ENCODE measurements around the gene FSTL4. TPM values are rescaled to one million over a fixed set of nuclear protein-coding genes. Genes with fewer than 3 reads are reported as not detected.

Gene FSTL4
- total RNA-seq, 4 donors from 2014 or later = 0.33 to 0.78 (median 0.34) TPM; not detected in 1

DNA sequence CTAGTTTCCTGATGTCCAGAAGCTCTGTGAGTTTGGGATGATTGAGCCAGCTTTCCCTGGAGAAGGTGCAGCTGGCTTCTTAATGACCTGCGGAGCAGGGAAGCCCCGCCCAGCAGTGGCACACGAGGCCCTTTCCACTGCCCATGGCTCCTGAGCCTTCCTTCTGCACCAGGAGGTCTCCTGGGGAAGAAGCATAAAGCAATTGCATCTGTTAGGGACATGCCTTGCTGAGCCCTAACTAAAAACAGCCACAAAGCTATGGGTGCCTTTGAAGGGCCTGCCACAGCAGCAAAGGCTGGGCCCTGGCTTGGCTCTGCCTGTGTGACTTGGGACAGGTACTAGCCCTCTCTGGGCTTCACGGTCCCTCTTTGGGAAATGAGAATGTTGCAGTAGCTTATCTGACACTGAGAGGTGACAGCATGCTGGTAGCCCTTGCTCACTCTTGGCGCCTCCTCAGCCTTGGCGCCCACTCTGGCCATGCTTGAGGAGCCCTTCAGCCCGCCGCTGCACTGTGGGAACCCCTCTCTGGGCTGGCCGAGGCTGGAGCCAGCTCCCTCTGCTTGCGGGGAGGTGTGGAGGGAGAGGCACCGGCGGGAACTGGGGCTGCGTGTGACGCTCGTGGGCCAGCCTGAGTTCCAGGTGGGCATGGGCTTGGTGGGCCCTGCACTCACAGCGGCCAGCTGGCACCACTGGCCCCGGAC is 218.4 kb downstream of the FSTL4 start:
- no peaks in the 10 kb centered on the region for H3K36me3 ChIP-seq
- no peak overlapping the region for H3K4me3 ChIP-seq
- DNase-seq (ENCODE audit: extremely low spot score) = no peak
- H3K27ac ChIP-seq (replicated peaks in 1 of 4) = no peak overlapping the region
- H3K9me3 ChIP-seq = no peaks in the 10 kb centered on the region
- H3K4me1 ChIP-seq = peaks cover 0 to 2% (median 0%) of the 10 kb centered on the region in 4 donors
- TF ChIP-seq EP300 (IDR thresholded peaks at IDR 0.05) (no peak), POLR2A (IDR thresholded peaks at IDR 0.05; ENCODE audit: low read depth) (no peak), POLR2AphosphoS5 (IDR thresholded peaks at IDR 0.05) (no peak)
- TF ChIP-seq, protein P1, sequence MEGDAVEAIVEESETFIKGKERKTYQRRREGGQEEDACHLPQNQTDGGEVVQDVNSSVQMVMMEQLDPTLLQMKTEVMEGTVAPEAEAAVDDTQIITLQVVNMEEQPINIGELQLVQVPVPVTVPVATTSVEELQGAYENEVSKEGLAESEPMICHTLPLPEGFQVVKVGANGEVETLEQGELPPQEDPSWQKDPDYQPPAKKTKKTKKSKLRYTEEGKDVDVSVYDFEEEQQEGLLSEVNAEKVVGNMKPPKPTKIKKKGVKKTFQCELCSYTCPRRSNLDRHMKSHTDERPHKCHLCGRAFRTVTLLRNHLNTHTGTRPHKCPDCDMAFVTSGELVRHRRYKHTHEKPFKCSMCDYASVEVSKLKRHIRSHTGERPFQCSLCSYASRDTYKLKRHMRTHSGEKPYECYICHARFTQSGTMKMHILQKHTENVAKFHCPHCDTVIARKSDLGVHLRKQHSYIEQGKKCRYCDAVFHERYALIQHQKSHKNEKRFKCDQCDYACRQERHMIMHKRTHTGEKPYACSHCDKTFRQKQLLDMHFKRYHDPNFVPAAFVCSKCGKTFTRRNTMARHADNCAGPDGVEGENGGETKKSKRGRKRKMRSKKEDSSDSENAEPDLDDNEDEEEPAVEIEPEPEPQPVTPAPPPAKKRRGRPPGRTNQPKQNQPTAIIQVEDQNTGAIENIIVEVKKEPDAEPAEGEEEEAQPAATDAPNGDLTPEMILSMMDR (IDR thresholded peaks at IDR 0.05) = no peak
- intact Hi-C loops (cut with DNase I) = no loop called here
- WGBS = 92% methylated on average over 8 of the region's 17 CpGs
- H3K27me3 ChIP-seq = peaks cover 0 to 21% (median 0%) of the 10 kb centered on the region in 4 donors

DNA sequence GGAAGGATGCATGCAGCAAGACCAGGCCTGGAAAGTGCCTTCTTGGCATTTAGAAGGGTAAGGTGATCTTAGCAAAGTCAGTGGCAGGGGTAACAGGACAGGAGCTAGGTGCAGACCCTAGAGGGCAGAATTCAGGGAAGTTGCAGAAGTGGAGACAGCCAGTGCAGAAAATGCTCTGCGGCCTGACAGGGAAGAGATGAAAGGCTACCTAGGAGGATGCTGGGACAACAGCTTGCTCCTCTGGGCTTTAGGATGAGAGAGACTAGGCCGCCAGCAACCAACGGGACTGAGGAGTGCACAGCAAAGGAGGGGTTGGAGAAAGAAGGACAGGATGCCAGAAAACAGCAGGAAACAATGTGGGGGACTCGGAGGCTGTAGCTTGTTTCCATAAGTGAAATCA is 219.9 kb downstream of the FSTL4 start:
- H3K36me3 ChIP-seq = no peaks in the 10 kb centered on the region

DNA sequence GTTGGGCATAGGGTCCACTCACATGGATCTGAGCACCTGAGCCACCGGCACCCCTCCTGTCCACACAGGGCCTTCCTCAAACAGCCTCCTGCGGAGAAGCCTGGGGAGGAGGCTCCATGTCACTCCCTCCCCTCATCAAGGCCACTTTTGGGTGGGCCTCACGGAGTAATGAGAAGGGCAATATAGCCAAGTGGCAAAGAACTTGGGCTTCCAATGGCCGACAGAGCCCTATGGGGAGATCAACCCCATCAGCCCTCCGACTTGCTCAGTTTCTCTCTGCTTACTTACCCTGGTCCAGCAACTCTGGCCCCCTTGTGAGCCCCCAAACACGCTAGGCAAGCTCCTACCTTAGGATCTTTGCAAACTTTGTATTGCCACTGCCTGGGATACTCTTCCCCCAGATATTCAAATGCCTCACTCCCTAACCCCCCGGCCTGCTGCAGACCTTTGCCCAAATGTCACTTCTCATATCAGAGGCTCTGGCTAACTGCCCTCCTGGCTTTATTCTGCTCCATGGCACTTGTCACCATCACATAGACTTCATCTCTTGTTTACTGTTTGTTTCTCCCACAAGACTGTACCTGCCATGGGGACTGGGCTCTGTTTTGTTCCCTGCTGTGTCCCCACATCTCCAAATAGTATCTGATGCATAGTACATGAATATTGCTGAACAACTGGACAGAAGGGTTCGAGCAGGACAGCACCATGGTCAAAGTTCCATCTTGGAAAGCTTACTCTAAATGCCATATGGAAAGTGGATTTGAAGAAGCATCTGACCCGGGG is 220.8 kb downstream of the FSTL4 start:
- Histone ChIP-seq H3K4me3 (no peak overlapping the region), H3K27me3 (peaks cover 0 to 35% (median 0%) of the 10 kb centered on the region in 4 donors), H3K36me3 (no peaks in the 10 kb centered on the region), H3K27ac (replicated peaks in 1 of 4) (no peak overlapping the region), H3K4me1 (no peaks in the 10 kb centered on the region), H3K9me3 (no peaks in the 10 kb centered on the region)
- intact Hi-C loops (cut with DNase I) = no loop called here
- 95% methylated on average over 8 of the region's 9 CpGs for WGBS
- no peak for TF ChIP-seq EP300 (IDR thresholded peaks at IDR 0.05)
- TF ChIP-seq POLR2AphosphoS5 (IDR thresholded peaks at IDR 0.05) = no peak
- TF ChIP-seq, protein P1 (IDR thresholded peaks at IDR 0.05) = no peak
- no peak for TF ChIP-seq POLR2A (IDR thresholded peaks at IDR 0.05; ENCODE audit: low read depth)
- peak; percentile 66 for DNase-seq (ENCODE audit: extremely low spot score)

More for the DNA sequence above, 219.9 kb downstream of the FSTL4 start:
- peaks cover 0 to 28% (median 0%) of the 10 kb centered on the region in 4 donors for H3K27me3 ChIP-seq
- no peaks in the 10 kb centered on the region for H3K9me3 ChIP-seq
- no peak for DNase-seq (ENCODE audit: extremely low spot score)
- intact Hi-C loops (cut with DNase I) = no loop called here
- peaks cover 0 to 2% (median 0%) of the 10 kb centered on the region in 4 donors for H3K4me1 ChIP-seq
- no peak overlapping the region for H3K4me3 ChIP-seq
- WGBS = 86% methylated on average over 4 of the region's 4 CpGs
- no peak overlapping the region for H3K27ac ChIP-seq (replicated peaks in 1 of 4)
- no peak for TF ChIP-seq EP300 (IDR thresholded peaks at IDR 0.05)

DNA sequence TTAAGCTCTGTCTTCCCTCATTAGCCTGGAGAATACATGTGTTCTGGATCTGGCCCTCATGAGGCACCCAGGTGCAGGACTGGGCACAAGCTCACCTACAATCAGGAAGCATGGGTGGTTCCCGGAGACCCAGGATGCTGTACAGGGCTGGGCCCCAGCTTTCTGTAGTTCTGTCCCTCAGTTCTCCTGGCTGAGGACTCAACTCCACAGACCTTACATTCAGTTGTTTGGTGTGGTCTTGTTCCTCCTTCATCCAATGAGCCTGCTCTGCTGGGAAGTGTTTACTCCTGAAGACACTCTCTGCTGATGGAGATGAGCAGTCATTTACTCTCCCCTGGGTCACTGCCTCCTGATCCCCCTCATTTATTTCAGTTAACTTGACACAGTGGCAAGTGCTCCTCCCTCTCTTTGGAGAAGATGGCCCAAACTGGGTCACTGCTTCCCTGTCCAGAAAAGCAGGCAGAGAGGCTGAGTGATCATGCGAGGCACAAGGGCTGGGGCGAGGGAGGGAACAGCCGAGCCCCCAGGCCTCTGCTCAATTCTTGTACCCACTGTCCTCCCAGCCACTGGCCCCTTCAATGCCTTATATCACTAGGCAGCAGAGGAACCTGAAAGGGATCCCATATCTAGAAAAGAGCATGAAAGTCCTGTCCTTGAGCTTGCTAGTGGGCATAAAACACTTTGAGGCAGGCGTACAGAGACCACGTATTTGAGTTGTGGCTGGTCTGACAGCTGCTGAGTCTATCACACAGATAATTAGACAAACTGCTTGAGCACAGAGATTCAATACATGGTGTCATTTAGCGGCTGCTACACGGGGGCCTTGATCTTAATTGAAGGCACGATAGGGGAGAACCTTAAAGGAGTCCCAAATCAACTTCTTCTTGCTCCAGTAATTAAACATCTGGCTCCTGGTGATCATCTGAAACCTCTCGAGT is 221.7 kb downstream of the FSTL4 start:
- 94% methylated on average over 9 of the region's 10 CpGs for WGBS
- Histone ChIP-seq H3K27me3 (peaks cover 0 to 35% (median 0%) of the 10 kb centered on the region in 4 donors), H3K36me3 (no peaks in the 10 kb centered on the region), H3K9me3 (no peaks in the 10 kb centered on the region), H3K4me1 (no peaks in the 10 kb centered on the region), H3K27ac (replicated peaks in 1 of 4) (no peak overlapping the region), H3K4me3 (no peak overlapping the region)
- intact Hi-C loops (cut with DNase I) = no loop called here
- TF ChIP-seq, protein P1 (IDR thresholded peaks at IDR 0.05) = no peak
- no peak for TF ChIP-seq POLR2AphosphoS5 (IDR thresholded peaks at IDR 0.05)
- no peak for TF ChIP-seq EP300 (IDR thresholded peaks at IDR 0.05)
- no peak for TF ChIP-seq POLR2A (IDR thresholded peaks at IDR 0.05; ENCODE audit: low read depth)
- DNase-seq (ENCODE audit: extremely low spot score) = no peak
